Measurements from ENCODE around the gene NTHL1.
"Not testable (repeated sequence)": the region's sequence is repeated elsewhere in the genome, so short reads cannot be mapped to it uniquely, and the experiment has no call there.

The NTHL1 gene

GRCh38 chr16:2040041-2040786 lies 7.4 kb downstream of the NTHL1 start:
- DNase-seq, result no peak

- DNase-seq, result no peak
Observed at GRCh38 chr16:2039274-2040031, 8.2 kb downstream of the NTHL1 start.

- DNase-seq, result no peak
Observed at GRCh38 chr16:2038382-2039231, 9.0 kb downstream of the NTHL1 start.

GRCh38 chr16:2037647-2038381 lies 9.8 kb downstream of the NTHL1 start:
- no peak for DNase-seq

- DNase-seq, result no peak
Observed at GRCh38 chr16:2037115-2037514, 10.5 kb downstream of the NTHL1 start.

GRCh38 chr16:2036200-2036966 lies 11.3 kb downstream of the NTHL1 start:
- DNase-seq, result no peak

GRCh38 chr16:2035431-2036199 lies 12.0 kb downstream of the NTHL1 start:
- no peak for DNase-seq

- no peak for DNase-seq
Observed at GRCh38 chr16:2034696-2035430, 12.8 kb downstream of the NTHL1 start.

GRCh38 chr16:2033909-2034695 lies 13.5 kb downstream of the NTHL1 start:
- DNase-seq, result not testable (repeated sequence)

GRCh38 chr16:2033057-2033908 lies 14.4 kb downstream of the NTHL1 start:
- DNase-seq, result peak; percentile 56

- DNase-seq, result no peak
Observed at GRCh38 chr16:2032285-2033056, 15.2 kb downstream of the NTHL1 start.

GRCh38 chr16:2031081-2031577 lies 16.5 kb downstream of the NTHL1 start:
- DNase-seq, result no peak

GRCh38 chr16:2030036-2030435 lies 17.6 kb downstream of the NTHL1 start:
- no peak for DNase-seq

GRCh38 chr16:2029350-2029749 lies 18.3 kb downstream of the NTHL1 start:
- no peak for DNase-seq

- DNase-seq, result no peak
Observed at GRCh38 chr16:2028620-2029220, 18.9 kb downstream of the NTHL1 start.

- DNase-seq, result no peak
Observed at GRCh38 chr16:2028146-2028545, 19.5 kb downstream of the NTHL1 start.

Measured in retina (tissue), 1 donor.